A549 treated with RU486 at 1 μM for 4 hours (cell line): Measurements from ENCODE around the gene PPP1R3G. TPM values are rescaled to one million over a fixed set of nuclear protein-coding genes. Genes with fewer than 3 reads are reported as not detected.

Experiments used
- total RNA-seq: library from RNA; stranded (reverse); fragments of 200-300 nt; extraction: Qiagen RNA extraction; gene quantifications from 5 replicates; pipeline ENCODE4 v1.2.3, GENCODE V29; 2022; ENCODE audit warnings: low read depth

PPP1R3G gene
- total RNA-seq: 1.2 to 2.0 TPM (median 1.6 TPM) in 5 replicates

DNA sequence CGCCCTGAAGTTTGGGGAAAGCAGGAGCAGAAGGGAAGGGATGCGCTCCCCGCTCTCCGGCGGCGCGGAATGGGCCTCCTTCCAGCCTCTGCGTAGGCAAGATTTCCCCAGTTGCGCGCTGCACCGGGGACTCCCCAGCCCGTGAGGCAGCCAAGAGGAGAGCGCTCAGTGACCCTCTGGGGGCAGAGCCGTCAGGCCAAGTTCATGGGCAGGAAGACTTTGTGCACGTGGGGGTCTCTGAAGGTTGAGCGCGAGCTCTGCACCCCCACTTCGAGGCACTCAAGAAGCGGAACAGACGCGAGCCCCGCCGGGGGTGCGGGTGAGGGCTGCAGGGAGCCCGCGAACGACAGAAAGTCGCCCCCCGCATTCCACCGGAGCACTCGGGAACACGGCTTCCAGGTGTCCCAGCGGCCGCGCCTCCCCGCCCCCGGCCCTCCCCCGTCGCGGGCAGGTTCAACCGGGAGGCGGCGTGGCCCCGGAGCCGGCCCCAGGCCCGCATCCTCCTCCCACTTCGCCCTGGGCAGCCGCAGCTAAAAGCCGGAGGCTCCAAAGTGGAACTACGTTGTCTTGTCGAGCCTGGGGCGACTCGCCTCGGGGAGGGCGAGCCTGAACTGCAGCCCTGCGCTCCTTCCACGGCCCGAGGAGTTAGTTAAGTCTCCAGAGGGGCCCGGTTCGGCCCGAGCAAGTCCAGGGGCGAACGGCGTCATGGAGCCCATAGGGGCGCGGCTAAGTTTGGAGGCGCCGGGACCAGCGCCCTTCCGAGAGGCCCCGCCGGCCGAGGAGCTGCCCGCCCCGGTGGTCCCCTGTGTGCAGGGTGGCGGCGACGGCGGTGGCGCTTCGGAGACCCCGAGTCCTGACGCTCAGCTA lies at the start of gene PPP1R3G:
TSS of gene PPP1R3G (plus strand) at position 561 of the 867 bp plus-strand sequence. CDS start at position 706, 145 bp downstream.

Other genes starting within 250 kb of the PPP1R3G start
- gene RPP40, start 81.3 kb upstream of the PPP1R3G start, total RNA-seq: 19.1 to 31.6 TPM (median 25.8 TPM) in 5 replicates
- 26.7 to 36.6 TPM (median 31.0 TPM) in 5 replicates for gene LYRM4, start 175.6 kb downstream of the PPP1R3G start, total RNA-seq
- 9.3 to 12.0 TPM (median 10.5 TPM) in 5 replicates for gene FARS2, start 176.2 kb downstream of the PPP1R3G start, total RNA-seq